Measurements from ENCODE around the gene CAPS.

DNA sequence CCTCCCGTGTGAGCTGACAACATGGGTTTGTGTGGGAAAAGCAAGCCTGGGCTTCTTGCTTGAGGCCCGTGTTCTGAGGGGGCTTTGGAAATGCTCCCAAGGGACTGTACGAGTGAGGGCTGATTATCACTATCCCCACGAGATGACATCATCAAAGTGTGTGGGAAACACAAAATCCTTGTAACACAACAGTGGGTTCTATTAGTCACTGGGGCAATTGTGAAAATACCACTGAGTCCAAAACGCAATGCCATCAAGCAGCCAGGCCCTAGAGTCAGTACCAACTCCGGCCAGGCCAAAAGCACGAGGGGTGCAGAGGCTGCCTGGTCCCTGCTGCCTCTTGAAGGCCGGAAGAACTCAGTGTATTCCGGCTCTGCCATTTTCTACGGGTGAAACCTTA is 29.6 kb downstream of the CAPS start:
- TF ChIP-seq EZH2 (IDR thresholded peaks at IDR 0.05; ENCODE audit: borderline replicate concordance, low read depth, low read length, severe bottlenecking), result no peak
- TF ChIP-seq, protein P1, sequence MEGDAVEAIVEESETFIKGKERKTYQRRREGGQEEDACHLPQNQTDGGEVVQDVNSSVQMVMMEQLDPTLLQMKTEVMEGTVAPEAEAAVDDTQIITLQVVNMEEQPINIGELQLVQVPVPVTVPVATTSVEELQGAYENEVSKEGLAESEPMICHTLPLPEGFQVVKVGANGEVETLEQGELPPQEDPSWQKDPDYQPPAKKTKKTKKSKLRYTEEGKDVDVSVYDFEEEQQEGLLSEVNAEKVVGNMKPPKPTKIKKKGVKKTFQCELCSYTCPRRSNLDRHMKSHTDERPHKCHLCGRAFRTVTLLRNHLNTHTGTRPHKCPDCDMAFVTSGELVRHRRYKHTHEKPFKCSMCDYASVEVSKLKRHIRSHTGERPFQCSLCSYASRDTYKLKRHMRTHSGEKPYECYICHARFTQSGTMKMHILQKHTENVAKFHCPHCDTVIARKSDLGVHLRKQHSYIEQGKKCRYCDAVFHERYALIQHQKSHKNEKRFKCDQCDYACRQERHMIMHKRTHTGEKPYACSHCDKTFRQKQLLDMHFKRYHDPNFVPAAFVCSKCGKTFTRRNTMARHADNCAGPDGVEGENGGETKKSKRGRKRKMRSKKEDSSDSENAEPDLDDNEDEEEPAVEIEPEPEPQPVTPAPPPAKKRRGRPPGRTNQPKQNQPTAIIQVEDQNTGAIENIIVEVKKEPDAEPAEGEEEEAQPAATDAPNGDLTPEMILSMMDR (IDR thresholded peaks at IDR 0.05; ENCODE audit: borderline replicate concordance, extremely low read depth, low read length, poor library complexity, severe bottlenecking), result no peak

All from DND-41 (cell line).